ENCODE results near the gene UBE2Q1. TPM values are rescaled to one million over a fixed set of nuclear protein-coding genes. Genes with fewer than 3 reads are reported as not detected.

UBE2Q1 gene
- total and polyA plus RNA-seq, 2 of the 4 experiments (the other 2 are of a cell fraction): 20.6 to 24.7 TPM

GRCh38 chr1:154593390-154593789, 34.9 kb upstream of the UBE2Q1 start:
- ATAC-seq (ENCODE audit: low read depth) (no peak), DNase-seq (no peak)
- Histone ChIP-seq H3K36me3 (ENCODE audit: control insufficient read depth, insufficient read depth, low read length) (peaks cover 68% of the 10 kb centered on the region), H3K79me1 (ENCODE audit: low read depth in 1 of 2, low read length in 2 of 2) (peaks cover 26 to 71% of the 10 kb centered on the region in 2 experiments), H3K4me3 (ENCODE audit: insufficient read depth, low read depth, low read length) (no peak overlapping the region), H2BK15ac (ENCODE audit: low read depth, low read length) (no peak overlapping the region), H4K8ac (ENCODE audit: low read depth in 2 of 2, low read length in 2 of 2) (no peak overlapping the region), H3K9ac (ENCODE audit: low read depth, low read length) (no peak overlapping the region), H3K4ac (ENCODE audit: low read depth, low read length) (no peak overlapping the region), H2BK5ac (ENCODE audit: low read depth, low read length, poor library complexity, severe bottlenecking) (no peak overlapping the region), H4K91ac (ENCODE audit: insufficient read depth, low read depth, low read length) (no peak overlapping the region), H3K9me1 (ENCODE audit: insufficient read depth, low read length) (peaks cover 41% of the 10 kb centered on the region; the same call in 1 of the 2 replicates), H2AK5ac (ENCODE audit: low read depth, low read length) (no peak overlapping the region), H3K27me3 (ENCODE audit: control insufficient read depth, insufficient read depth, low read length) (no peaks in the 10 kb centered on the region), H3K9me3 (ENCODE audit: control insufficient read depth, insufficient read depth, low read length) (no peaks in the 10 kb centered on the region), H2BK20ac (ENCODE audit: low read depth, low read length) (no peak overlapping the region), H4K20me1 (ENCODE audit: insufficient read depth, low read length) (peaks cover 46% of the 10 kb centered on the region), H3K56ac (ENCODE audit: extremely low read depth, insufficient read depth, low read length) (no peak overlapping the region), H3K4me2 (ENCODE audit: low read depth, low read length) (no peak overlapping the region), H3K4me1 (ENCODE audit: control insufficient read depth, insufficient read depth, low read length) (peaks cover 12% of the 10 kb centered on the region), H2AK9ac (replicated peaks; ENCODE audit: low read depth, low read length, poor library complexity) (no peak overlapping the region), H3K27ac (ENCODE audit: insufficient read depth, low read length) (no peak overlapping the region), H3K18ac (ENCODE audit: low read depth, low read length) (no peak overlapping the region), H3K14ac (replicated peaks; ENCODE audit: low read depth, low read length) (no peak overlapping the region), H2AFZ (replicated peaks; ENCODE audit: low read length, poor library complexity) (no peak overlapping the region), H2BK120ac (ENCODE audit: low read depth, low read length) (no peak overlapping the region), H4K5ac (ENCODE audit: low read depth, low read length) (no peak overlapping the region), H3K23ac (ENCODE audit: low read depth, low read length) (no peak overlapping the region)
- ChIA-PET POLR2A (ENCODE audit: unreplicated experiment) (no interaction called here), CTCF (no interaction called here)
- in situ Hi-C loops (cut with MboI; ENCODE audit: low sequenced_read_pairs): no loop called here
- TF ChIP-seq CEBPB (IDR thresholded peaks at IDR 0.05; ENCODE audit: low read depth, low read length) (no peak), RFX5 (IDR thresholded peaks at IDR 0.05; ENCODE audit: low read depth, low read length) (no peak), POLR2A (IDR thresholded peaks at IDR 0.05; ENCODE audit: low read depth, low read length) (no peak), MAZ (IDR thresholded peaks at IDR 0.05; ENCODE audit: borderline replicate concordance, low read depth, low read length) (no peak), SMC3 (IDR thresholded peaks at IDR 0.05; ENCODE audit: low read depth, low read length) (no peak), NFE2L2 (IDR thresholded peaks at IDR 0.05; ENCODE audit: low read depth, low read length) (no peak), RAD21 (IDR thresholded peaks at IDR 0.05; ENCODE audit: low read length) (no peak), BHLHE40 (IDR thresholded peaks at IDR 0.05; ENCODE audit: low read depth, low read length) (no peak), RCOR1 (IDR thresholded peaks at IDR 0.05; ENCODE audit: insufficient replicate concordance, low read length) (no peak), FOS (IDR thresholded peaks at IDR 0.05; ENCODE audit: low read depth, low read length) (no peak)
- intact Hi-C loops (cut with micrococcal nuclease): no loop called here
- dilution Hi-C loops (cut with HindIII; ENCODE audit: low sequenced_read_pairs, unreplicated experiment): no loop called here
- BruUV-seq (replicated peaks): no TSS peak

Measured in IMR-90 (cell line).